HTR-8/SVneo (cell line): ENCODE results near the gene TBCC.

ENCODE experiments used
- DNase-seq: peaks from one replicate; pipeline ENCODE4 v3.0.0; 2011; ENCODE audit warnings: low spot score, mixed read lengths; ENCODE audit not compliant: insufficient read length
- FAIRE-seq: peaks from 2 replicates; lab custom pipeline; 2011; peaks lifted over from hg19 to GRCh38; lab: Jason Lieb, UNC

The TBCC gene

GRCh38 chr6:42702200-42702599, 43.7 kb downstream of the TBCC start:
- FAIRE-seq (no peak), DNase-seq (peak; percentile 77)

DNA sequence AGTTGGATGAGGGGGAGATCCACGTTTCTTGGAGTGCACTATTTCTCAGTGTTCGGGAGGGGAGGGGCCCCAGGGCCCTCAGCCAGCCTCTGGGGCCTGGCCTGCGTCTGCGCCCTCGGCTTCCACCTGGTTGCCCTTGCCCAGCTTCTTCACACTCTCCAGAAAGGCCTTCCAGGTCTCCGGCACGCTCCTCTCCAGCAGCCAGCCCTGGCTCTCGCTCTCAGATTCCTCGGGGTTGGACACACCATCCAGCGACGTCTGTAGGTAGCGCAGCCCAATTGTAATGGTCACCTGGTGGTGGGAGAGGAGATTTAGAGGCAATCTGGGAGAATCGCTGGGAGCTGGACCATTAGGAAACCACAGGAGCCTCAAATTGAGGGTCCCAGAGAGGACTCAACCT, 47.7 kb downstream of the TBCC start:
- no peak for FAIRE-seq
- no peak for DNase-seq

DNA sequence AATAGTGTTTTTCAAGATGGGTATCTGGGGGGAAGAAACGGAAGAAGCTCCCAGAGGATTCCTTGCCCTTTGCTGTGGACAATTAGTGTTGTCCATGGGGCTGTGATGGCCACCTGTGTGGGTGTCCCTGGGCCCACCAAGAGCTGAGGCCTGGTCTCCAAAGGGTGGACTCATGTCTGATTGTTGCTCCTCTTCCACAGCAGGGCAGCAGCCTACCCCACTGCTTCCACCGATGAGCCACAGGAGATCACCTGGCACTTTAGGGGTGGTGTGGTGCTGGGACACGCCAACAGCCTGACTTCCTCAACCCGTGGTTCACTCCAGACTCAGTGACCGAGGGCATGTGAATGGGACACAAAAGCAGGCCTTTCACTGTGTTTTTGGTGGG, 48.6 kb downstream of the TBCC start:
- no peak for DNase-seq
- no peak for FAIRE-seq

- FAIRE-seq = no peak
- no peak for DNase-seq
Measured at GRCh38 chr6:42696526-42697267, 49.2 kb downstream of the TBCC start.

DNA sequence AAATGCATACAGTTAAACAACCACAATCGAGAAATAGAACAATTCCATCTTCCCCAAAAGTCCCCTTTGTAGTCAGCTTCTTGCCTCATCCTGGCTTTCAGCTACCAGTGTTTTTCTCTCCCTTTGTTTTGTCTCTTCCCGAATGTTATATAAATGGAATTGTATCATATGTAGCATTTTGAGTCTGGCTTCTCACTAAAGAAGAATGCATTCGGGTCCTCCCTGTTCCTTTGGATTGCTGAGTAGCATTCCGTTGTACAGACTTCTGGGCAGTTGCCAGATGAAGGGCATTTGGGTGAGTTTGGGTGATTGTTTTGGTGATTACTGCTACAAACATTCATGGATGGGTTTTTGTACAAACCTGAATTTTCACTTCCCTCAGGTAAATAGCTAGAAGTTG, 51.3 kb downstream of the TBCC start:
- FAIRE-seq (no peak), DNase-seq (no peak)
